Mucosa of rectum (tissue), 2 donors: ENCODE data around the gene PDIA2.
A peak's percentile ranks its signal among the peaks of the same experiment; 100 is the strongest.
"Not testable (repeated sequence)": the region's sequence is repeated elsewhere in the genome, so short reads cannot be mapped to it uniquely, and the experiment has no call there.

Experiments
- H3K27ac ChIP-seq, 2 donors: one replicate each; pipeline ENCODE4 v1.7.0; 2013; ENCODE audit warnings: inconsistent platforms in 2 of 2, low read depth in 2 of 2, low read length in 2 of 2
- H3K27me3 ChIP-seq, 2 donors: one replicate each; pipeline ENCODE4 v1.7.0; 2013; ENCODE audit warnings: low read length in 2 of 2; ENCODE audit not compliant: control insufficient read depth in 2 of 2, insufficient read depth in 2 of 2
- H3K36me3 ChIP-seq, 2 donors: one replicate each; pipeline ENCODE4 v1.7.0; 2013; ENCODE audit warnings: low read length in 2 of 2; ENCODE audit not compliant: control insufficient read depth in 2 of 2, insufficient read depth in 2 of 2
- H3K4me1 ChIP-seq, 2 donors: one replicate each; pipeline ENCODE4 v1.7.0; 2013; ENCODE audit warnings: low read length in 2 of 2, mild to moderate bottlenecking in 1 of 2; ENCODE audit not compliant: control insufficient read depth in 2 of 2, insufficient read depth in 2 of 2
- H3K4me3 ChIP-seq, 2 donors: one replicate each; pipeline ENCODE4 v1.7.0; 2013; ENCODE audit warnings: low read length in 2 of 2
- H3K9ac ChIP-seq, 2 donors: one replicate each; pipeline ENCODE4 v1.7.0; 2013; ENCODE audit warnings: low read length in 2 of 2, low read depth in 1 of 2, mild to moderate bottlenecking in 1 of 2
- H3K9me3 ChIP-seq, 2 donors: one replicate each; pipeline ENCODE4 v1.7.0; 2013; ENCODE audit warnings: low read length in 2 of 2; ENCODE audit not compliant: control insufficient read depth in 2 of 2
- donor health status: healthy.
- donor health status: Normal muscosa, but diverticular disease.

Gene PDIA2

DNA sequence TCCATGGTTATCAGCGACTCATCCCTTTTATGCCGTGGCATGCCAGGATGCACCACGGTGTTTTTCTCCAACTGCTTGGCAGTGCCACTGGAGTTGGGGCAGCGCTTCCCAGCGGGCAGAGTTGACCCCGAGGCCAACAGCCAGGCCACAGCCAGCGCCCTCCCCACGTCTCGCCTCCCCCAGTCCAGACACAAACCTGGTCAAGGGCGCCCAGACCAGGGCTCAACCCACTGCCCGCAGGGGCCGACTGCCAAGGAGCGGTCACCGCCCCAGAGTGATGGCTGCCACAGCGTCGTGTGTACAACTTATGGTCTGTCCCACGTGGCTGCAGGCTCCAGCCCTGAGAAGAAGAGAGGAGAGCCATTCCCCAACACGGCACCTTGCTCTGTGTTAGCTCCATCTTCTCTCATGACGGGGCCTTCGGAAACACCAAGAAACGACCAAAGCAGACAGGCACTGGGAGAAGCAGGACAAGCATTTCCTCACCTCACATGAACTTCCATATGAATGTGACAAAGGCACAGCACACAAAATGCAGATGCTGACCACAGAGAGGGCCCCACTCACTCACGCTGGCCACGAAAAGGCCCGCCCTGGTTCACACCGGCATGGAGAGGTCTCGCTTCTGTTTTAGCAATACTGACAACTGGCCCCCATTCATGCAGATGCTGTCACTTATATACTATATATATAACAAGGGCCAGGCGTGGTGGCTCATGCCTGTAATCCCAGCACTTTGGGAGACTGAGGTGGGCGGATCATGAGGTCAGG is 42.6 kb downstream of the PDIA2 start:
- peak overlapping the region; percentile 86 for H3K27ac ChIP-seq
- H3K27me3 ChIP-seq: no peaks in the 10 kb centered on the region
- no peaks in the 10 kb centered on the region for H3K9me3 ChIP-seq
- peak overlapping the region; percentile 19 to 44 for H3K4me3 ChIP-seq
- peak overlapping the region; percentile 41 to 55 for H3K9ac ChIP-seq
- H3K36me3 ChIP-seq: peaks cover 0 to 2% of the 10 kb centered on the region in 2 donors
- H3K4me1 ChIP-seq: peaks cover 37 to 43% of the 10 kb centered on the region in 2 donors

DNA sequence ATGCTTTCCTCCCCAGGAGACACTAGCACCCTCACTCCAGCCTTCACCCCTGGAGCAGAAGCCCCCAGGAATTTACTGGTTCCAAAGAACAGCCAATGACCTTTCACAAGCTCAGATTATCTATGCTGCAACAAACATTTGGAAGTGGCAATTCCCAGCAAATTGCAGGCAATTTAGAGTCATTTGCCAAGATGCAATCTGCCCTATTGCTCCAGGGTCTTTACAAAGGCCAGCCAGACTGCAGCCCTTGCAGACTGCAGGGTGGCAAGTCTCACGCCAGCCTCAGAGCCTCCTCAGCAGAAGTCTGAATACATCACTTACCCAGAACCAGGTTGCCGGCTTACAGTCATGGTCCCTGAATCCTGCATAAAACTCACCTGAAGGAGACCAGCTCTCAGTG is 47.8 kb downstream of the PDIA2 start:
- Histone ChIP-seq H3K9me3 (no peaks in the 10 kb centered on the region), H3K9ac (no peak overlapping the region), H3K27ac (no peak overlapping the region), H3K27me3 (no peaks in the 10 kb centered on the region), H3K36me3 (no peaks in the 10 kb centered on the region), H3K4me1 (peaks cover 24 to 36% of the 10 kb centered on the region in 2 donors), H3K4me3 (no peak overlapping the region)

DNA sequence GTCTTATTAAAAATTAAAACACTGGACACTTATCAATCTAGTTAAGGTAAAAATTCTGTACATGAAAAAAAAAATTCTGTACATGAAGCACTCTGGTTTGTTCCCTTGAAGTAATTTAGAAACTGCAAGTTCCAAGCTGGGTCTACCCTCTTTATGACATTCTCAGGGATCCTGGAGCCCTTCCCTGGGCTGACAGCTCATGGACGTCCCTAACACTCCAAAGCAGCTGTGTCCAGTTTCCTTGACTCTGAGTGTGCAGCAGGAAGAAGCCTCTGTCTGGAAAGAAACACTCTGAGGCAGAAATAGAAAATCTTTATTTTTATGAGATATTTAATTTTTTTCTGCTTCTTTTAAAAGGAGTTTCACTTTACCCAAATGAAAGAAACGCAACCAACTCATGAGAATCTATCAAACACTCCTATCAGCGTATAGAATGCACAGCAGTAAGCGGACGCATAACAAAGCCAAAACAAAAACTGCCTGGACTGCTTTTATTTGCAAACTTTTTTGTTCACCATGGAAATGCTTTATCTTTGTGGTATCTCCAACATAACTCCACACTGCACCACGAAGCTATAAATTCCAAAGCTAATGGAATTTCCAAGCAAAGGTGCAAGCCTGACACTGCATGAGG is 48.3 kb downstream of the PDIA2 start:
- H3K4me1 ChIP-seq: peaks cover 21 to 33% of the 10 kb centered on the region in 2 donors
- not testable (repeated sequence) for H3K9ac ChIP-seq, H3K36me3 ChIP-seq, H3K27me3 ChIP-seq, H3K27ac ChIP-seq, H3K9me3 ChIP-seq, H3K4me3 ChIP-seq

DNA sequence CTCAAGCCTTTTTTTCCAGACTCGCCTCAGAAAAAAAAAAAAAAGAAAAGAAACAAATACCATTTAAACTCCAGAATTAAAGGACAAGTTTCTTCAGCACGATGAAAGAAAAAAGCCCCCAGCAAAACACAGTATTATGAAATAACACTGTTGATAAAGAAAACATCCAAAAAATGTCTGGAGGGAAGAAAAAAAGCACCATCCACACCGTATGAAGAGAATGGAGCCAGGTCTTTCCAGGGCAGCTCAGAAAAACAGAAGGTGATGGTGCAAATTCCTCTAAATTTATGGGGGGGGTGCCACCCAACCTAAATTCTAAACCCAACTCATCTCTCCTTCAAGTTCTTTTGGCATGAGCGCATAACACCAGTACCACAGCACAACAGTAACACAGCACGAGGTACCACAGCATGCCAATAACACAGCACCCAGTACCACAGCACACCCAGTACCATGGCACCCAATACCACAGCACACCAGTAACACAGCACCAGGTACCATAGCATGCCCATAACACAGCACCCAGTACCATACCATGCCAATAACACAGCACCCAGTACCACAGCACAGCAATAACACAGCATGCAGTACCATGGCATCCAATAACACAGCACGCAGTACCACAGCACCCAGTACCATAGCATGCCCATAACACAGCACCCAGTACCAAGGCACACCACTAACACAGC is 50.6 kb downstream of the PDIA2 start:
- H3K27me3 ChIP-seq: no peaks in the 10 kb centered on the region
- peaks cover 8 to 20% of the 10 kb centered on the region in 2 donors for H3K4me1 ChIP-seq
- no peak overlapping the region for H3K27ac ChIP-seq
- no peaks in the 10 kb centered on the region for H3K9me3 ChIP-seq
- H3K4me3 ChIP-seq: no peak overlapping the region
- no peaks in the 10 kb centered on the region for H3K36me3 ChIP-seq
- no peak overlapping the region for H3K9ac ChIP-seq

DNA sequence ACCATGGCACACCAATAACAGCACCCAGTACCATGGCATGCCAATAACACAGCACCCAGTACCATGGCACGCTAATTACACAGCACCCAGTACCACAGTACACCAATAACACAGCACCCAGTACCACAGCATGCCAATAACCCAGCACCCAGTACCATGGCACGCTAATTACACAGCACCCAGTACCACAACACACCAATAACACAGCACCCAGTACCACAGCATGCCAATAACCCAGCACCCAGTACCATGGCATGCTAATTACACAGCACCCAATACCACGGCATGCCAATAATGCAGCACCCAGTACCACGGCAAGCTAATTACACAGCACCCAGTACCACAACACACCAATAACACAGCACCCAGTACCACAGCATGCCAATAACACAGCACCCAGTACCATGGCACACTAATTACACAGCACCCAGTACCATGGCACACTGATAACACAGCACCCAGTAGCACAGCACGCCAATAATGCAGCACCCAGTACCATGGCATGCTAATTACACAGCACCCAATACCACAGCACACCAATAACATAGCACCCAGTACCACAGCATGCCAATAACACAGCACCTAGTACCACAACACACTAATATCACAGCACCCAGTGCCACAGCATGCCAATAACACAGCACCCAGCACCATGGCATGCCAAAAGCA is 51.3 kb downstream of the PDIA2 start:
- not testable (repeated sequence) for H3K27ac ChIP-seq
- H3K4me1 ChIP-seq: peaks cover 5 to 17% of the 10 kb centered on the region in 2 donors

DNA sequence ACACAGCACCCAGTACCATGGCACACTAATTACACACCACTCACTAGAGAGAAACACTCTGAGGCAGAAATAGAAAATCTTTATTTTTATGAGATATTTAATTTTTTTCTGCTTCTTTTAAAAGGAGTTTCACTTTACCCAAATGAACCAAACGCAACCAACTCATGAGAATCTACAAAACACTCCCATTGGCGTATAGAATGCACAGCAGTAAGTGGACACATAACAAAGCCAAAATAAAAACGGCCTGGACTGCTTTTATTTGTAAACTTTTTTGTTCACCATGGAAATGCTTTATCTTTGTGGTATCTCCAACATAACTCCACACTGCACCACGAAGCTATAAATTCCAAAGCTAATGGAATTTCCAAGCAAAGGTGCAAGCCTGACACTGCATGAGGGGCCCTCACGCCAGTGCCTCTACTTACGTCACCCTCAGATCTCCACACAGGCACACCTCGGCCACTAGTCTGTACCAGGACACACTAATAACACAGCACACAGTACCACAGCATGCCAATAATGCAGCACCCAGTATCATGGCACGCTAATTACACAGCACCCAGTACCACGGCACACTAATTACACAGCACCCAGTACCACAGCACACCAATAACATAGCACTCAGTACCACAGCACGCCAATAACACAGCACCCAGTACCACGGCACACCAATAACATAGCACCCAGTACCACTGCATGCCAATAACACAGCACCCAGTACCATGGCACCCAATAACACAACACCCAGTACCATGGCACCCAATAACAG is 52.1 kb downstream of the PDIA2 start:
- H3K27me3 ChIP-seq, H3K9me3 ChIP-seq, H3K9ac ChIP-seq, H3K4me3 ChIP-seq, H3K36me3 ChIP-seq, H3K27ac ChIP-seq: not testable (repeated sequence)
- peaks cover 9 to 24% of the 10 kb centered on the region in 2 donors for H3K4me1 ChIP-seq

More for the DNA sequence above, 51.3 kb downstream of the PDIA2 start:
- not testable (repeated sequence) for H3K4me3 ChIP-seq, H3K9me3 ChIP-seq, H3K9ac ChIP-seq, H3K27me3 ChIP-seq, H3K36me3 ChIP-seq

DNA sequence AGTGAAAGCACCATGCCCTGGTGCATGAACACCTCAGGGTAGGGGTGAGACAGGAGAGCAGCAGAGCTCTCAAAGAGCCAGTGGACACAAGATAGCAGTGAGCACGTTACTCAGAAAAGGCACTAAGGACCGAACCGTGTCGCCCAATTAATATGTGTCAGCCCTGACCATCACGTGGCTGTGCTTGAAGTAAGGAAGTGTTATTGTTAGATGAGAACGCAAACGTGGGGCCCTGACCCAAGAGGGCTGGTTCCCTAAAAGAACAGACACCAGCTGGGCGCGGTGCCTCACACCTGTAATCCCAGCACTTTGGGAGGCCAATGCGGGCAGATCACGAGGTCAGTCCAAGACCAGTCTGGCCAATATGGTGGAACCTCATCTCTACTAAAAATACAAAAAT is 53.3 kb downstream of the PDIA2 start:
- no peak overlapping the region for H3K9ac ChIP-seq
- no peak overlapping the region for H3K27ac ChIP-seq
- H3K4me1 ChIP-seq: peaks cover 9 to 23% of the 10 kb centered on the region in 2 donors
- H3K9me3 ChIP-seq: no peaks in the 10 kb centered on the region
- no peak overlapping the region for H3K4me3 ChIP-seq
- H3K36me3 ChIP-seq: no peaks in the 10 kb centered on the region
- H3K27me3 ChIP-seq: no peaks in the 10 kb centered on the region
